Spleen (tissue), 7 donors: ENCODE measurements around the gene TCERG1.

Experiments used
- CTCF ChIP-seq, 11 experiments: fragments of 200-600 bp in 7 of 11; fragments of 450-650 bp in 4 of 11; sonication (generic) in 4 of 11; IDR thresholded peaks in 8 of 11; conservative IDR thresholded peaks in 3 of 11; 1 replicate in 7 of 11; 2 replicates in 4 of 11; pipeline versions ENCODE4 v1.4.0 to v1.8.0; 2016 to 2021; ENCODE audit warnings: antibody characterized with exemption in 11 of 11, inconsistent platforms in 4 of 11, mild to moderate bottlenecking in 1 of 11
- POLR2AphosphoS5 ChIP-seq, 3 donors: sonication (generic); formaldehyde crosslinking; IDR thresholded peaks; one replicate each; pipeline ENCODE4 v1.5.1; 2017; ENCODE audit warnings: antibody characterized with exemption in 3 of 3
- donor health status: DM: no; HTN: no; CAD: no; lungs with moderate emphysema.
- donor health status: DM: no; HTN: no; CAD: no.
- donor health status: DM: no; HTN: no; CAD: no.

- TF ChIP-seq CTCF (IDR thresholded peaks at IDR 0.05 in 8 of 11, conservative IDR thresholded peaks at IDR 0.05 in 3 of 11), result peak in 10 of 11 experiments; percentile 44 to 82 (median 73)
- no peak for TF ChIP-seq POLR2AphosphoS5 (IDR thresholded peaks at IDR 0.05)
Observed at GRCh38 chr5:146541958-146542849, 95.1 kb downstream of the TCERG1 start.
